GM18867 (cell line): Measurements from ENCODE around the gene PNPLA5.

Experiments
- ATAC-seq: cut with Tn5 transposase; IDR thresholded peaks from one replicate; pipeline ENCODE4 v1.9.1; 2021; ENCODE audit warnings: mild to moderate bottlenecking, moderate library complexity; ENCODE audit not compliant: unreplicated experiment

Gene PNPLA5

DNA sequence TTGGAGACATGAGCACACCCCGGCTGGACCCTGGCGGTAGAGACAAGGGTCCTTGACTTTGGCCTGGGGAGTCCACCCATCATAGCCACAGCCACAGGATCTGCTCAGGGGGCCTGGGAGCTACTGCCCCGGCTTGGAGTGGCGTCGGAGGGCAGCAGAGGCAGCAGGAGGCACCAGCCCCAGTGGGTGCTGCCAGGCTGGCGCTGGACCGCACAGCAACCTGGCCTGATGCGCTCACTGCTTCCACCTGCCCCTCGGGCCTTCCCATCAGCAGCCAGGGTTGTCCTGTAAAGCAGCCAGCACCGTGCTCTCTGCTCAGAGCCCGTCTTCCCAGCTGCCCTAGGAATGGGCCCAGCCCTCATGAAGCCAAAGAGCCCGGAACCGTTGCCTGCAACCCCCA lies 51.4 kb downstream of the PNPLA5 start:
- no peak for ATAC-seq

DNA sequence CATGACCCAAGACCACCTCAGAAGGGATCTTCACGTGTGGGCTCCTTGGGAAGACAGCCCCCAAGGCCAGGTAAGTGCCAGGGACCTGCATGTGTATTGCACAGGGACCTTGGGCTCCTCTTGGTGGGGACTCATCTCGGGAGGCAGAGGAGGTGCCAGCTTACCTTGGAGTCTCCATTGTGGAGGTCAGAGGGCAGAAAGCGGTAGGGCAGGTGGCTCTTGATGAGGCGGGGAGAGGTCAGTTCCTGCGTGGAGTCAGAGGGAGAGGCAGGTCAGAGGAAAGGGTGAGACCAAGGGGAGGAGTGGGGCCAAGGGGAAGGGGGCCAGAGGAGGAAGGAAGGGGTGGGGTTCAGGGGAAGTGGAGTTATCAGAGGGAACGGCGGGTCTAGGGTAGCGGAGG lies 52.0 kb downstream of the PNPLA5 start:
- ATAC-seq = no peak

DNA sequence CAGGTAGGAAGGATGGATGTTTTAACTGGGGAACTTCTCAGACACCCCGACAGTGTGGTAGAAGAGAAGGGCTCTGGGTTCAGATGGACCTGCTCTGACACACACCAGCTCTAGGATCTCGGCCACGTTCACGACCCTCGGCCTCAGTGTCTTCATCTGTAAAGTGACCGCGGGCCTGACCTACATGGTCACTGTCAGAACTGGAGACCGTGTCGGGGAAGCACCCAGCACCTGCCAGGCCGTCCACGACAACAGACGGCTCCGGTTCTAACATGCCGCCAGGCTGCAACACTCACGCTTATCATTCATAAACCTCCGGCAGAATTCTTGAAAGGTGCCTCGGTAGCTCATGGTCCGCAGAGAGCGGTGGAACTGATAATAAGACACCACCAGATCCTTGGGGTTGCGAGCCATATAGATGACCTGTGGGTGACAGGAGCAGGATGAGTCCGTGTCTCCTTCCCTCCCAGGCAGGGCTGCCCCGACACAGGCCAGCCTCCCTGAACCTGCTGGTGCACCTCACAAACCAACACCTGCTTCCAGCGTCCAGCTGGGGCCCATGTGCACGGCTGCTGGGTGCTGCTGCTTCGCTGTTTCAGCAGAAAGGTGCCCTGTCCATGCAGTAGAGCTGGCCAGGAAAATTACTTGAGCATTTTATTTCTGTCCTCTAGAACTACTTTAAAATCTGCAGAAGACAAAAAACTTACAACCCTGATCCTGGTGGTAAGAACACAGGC lies 53.1 kb downstream of the PNPLA5 start:
- no peak for ATAC-seq

DNA sequence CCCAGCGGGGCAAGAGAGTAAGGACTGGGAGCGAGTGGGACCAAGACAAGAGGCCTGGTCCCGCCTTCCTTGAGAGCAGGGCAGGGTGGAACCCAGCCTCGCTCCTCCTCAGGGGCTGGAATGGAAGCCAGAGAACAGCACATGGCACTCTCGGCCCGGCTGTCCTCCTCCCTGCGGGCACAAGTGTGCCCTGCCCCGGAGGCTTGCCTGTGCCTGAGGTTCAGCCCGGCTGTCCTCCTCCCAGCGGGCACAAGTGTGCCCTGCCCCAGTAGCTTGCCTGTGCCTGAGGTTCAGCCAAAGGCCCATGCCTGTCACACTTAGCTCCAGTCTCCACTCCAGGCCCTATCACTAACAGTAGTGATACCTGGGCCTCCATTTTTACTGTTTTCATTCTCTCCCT lies 53.7 kb downstream of the PNPLA5 start:
- ATAC-seq = no peak

DNA sequence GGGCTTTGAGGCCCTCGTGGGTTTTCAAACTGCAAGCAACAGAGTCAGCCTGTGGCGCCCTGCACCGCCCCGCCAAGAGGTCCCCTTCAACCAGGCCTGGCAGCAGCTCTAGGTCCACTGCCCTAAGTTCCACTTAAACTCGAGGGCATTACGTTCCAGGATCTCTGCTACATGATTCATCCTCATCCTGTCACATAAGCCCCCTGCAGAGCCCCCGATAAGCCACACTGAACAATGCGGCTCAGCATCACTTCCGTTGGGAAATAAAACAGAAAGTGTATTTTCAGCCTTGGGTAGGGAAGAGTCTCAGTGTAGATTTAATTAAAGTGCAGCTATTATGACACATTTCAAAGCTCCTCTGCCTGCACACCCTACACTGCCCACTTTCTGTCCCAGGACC lies 54.1 kb downstream of the PNPLA5 start:
- no peak for ATAC-seq

DNA sequence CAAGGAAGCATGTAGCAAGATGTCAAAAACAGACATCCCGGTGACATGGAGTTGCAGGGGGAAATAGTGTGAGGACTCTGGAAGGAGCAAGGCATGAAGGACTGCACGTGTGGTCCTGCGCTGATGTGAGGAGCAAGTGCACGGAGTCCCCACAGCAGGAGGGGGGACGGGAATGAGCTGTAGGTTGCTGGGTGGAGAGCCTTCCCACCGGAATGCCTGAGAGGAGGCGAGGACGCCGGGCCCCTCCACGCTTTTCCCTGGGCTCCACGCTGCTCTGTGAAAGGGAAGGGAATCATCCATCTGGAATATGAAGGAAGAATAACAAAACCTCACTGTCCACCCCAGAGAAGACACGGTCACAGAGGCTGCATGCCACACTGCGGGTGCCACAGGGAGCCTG lies 56.1 kb downstream of the PNPLA5 start:
- no peak for ATAC-seq

DNA sequence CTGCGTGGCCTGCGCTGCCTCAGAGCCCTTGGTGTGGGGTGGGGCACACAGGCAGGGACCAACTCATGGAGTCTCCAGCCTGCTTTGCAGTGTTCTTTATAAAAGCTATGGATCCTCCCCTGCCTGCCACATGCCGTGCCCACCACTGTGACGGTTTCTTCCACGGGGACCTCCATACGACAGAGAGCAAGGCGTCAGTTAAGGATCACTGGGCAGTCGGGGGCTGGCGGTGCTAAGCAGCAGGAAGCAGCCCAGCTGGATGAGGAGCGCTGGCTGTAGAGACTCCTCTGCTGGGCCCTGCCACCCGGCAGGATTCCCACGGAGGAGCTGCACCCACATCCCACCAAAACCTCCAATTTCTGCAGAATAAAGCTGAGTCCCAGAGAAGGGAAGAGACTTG lies 56.6 kb downstream of the PNPLA5 start:
- ATAC-seq = no peak

DNA sequence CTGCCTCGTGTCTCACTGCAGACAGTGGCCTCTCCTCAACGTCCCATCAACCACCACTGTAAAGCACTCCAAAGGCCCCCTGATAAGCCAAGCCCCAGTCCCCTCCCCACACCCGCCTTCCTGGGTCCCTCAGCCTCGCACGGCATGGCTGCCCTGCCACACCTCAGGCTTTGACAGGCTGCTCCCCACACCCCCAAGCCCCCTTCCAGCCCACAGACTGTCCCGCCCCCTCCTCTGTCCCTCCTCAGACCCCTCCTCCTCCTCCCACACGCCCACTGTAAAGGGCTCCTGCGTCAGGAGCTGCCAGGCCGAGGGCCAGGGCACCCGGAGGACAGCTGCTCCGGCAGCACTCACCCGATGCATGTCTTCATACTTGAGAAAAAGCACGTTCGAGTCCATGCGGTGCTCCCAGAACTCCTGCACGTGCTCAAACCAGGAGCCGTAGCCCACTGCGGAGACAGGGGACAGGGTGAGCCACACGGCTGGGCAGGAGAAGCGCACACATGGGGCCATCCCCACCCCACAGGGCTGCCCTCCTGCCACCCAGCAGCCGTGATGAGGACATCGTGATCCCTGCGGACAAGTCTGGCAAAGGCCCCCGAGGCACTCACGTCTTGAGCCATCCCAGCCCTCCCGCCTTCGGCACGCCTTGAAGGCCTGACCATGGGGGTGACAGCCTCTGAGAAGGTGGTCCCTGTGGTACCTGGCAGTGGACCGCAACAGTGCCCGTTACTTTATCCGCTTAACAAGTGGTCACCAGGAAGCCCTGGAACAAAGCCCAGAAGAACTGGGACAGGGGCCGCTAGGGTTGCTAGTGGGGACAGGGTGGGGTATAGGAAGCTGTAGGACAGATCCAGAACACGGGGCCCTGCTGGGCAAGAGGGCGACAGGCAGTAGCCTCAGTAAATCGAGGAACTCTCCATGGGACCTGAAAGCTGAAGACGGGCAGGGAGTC lies 58.2 kb downstream of the PNPLA5 start:
- ATAC-seq = no peak

DNA sequence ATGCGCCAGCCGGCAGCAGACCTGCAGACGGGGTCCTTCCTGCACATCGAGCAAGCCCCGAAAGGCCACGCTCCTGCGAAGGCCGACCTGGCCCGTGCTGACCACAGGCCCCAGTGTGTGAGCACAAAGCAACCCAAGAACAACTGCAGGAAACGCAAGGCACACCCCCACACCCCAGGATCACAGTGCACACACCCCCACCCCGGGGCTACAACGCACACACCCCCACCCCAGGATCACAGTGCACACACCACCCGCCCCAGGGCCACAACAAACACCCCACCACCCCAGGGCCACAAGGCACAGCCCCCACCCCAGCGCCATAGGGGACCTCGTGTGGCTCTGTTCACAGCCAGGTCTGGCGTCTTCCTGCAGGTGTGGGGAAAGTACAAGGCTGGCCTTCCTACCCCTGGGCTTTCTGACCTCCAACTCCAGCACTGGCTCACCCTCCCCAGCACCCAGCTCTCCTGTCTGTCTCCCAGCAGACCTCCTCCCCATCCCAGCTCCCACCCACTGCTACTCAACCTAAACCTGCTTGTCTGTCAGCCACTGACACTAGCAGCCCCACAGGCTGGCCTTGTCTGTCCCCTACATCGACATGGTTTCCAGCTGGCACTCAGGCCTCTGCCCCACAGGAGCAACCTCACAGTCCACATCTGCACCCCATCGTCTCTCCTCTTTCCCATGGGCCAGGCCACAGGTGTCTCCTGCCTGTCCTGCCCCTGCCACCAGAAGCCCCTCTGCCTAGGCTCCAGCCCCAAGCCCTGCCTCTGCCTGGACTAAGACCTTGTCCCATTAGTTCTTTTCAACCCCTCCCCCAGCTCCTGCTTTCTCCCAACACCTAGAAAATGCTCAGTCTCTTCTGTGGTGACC lies 59.2 kb downstream of the PNPLA5 start:
- no peak for ATAC-seq

DNA sequence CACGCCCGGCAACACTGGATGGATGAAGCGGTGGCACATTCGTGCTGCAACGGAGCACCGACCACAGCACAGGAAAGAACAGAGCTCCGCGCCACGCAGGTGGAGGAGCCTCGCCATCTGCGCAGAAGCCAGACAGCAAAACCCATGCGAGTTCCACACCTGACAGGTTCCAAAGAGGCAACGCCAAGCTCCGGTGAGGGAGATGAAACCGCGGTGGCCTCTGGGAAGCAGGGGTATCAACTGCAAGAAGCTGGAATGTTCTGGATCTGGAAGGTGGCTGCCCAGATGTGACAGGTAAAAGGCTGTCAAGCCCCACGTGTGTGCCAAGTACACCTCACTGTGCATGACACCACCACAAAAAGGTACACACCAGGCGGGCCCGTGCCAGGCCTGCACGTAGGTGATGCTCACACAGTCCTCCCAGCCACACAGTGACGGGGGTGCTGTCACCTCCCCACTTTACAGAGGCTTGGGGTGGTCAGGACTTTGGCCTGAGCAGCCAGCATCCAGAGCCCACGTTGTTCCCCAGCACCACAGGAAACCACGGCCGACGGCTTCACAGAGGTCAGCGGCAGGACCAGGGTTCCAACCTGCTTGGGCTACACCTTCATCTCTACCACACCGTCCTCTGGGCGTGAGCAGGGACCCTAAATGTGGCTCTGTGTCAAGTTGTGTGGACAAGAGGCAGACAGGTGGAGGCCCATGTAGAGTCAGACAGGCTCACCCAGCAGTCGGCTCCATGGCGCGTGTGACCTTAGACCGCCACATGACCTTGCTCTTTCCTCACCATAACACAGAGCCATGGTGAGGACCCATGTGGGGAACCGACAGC lies 60.0 kb downstream of the PNPLA5 start:
- no peak for ATAC-seq

DNA sequence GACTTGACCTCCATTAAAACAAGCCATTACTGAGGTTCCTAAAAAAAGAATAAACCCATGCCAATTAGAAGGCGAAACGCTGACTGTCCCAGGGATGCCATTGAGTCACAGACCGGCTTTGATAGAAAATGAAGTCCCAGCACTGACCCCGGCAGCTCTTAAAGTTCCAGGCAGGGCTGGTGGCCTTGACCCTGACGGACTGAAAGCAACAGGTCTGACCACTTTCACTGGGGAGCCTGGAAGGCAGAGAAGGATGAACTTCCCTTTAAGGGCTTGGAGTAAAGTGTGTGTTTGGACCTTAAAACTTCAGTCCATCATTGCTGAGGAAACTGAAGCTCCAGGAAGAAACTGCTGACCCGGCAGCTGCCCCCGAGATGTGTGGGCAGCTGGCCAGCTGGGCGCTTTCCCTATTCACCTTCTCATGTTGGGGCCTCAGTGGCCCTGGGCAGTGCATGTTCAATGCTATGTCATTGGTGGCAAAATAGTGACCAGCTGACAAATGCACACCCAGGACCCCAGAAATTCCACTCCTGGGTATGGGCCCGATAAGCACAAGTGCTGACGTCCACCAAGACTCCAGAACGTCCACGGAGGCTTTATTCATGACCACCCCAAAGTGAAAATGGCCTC lies 60.8 kb downstream of the PNPLA5 start:
- ATAC-seq = no peak

DNA sequence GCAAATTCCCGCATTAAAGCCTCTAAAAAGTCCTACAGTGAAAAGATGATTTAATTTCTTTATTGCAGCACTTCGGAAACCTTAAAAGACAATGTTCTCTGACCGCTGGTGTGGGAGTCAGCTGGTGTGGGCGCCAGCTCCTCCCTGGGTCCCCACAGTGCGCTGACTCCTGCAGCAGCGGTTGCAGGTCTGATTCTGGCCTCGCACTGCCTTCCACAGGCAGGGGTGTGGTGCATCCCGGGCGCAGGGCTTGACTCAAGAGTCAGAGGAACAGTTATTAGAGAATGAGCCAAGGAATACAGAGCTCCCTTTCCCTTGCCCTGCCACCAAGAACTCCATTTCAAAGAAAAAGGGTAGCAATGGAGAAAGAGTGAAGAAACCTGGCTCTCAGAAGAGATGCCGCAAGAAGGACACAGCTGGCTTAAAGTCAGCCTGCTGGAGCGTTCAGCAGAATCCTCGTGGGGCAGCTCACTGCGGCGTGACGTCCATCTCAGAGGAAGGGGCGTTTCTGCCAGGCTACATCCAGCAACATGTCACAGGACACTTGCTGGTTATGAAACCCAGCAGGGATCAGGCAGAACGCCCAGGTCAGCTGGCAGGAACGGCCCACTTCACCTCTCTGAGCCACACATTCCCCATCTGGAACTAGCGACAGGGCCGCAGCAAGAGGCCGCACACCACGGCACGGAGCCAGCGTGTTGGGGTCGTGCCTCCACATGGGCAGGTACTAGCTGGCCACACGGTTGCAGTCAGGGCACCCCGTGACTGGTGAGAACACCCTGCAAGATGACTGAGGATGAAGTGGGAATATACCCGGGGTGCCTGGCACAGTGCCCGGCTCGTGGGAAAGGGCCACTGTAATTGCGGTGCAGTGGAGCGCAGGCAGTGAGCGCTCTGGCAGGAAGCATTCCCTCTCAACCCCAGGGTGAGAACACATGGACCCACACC lies 61.6 kb downstream of the PNPLA5 start:
- ATAC-seq = no peak
